ENCODE results near the gene SOX8.

SOX8 gene

DNA sequence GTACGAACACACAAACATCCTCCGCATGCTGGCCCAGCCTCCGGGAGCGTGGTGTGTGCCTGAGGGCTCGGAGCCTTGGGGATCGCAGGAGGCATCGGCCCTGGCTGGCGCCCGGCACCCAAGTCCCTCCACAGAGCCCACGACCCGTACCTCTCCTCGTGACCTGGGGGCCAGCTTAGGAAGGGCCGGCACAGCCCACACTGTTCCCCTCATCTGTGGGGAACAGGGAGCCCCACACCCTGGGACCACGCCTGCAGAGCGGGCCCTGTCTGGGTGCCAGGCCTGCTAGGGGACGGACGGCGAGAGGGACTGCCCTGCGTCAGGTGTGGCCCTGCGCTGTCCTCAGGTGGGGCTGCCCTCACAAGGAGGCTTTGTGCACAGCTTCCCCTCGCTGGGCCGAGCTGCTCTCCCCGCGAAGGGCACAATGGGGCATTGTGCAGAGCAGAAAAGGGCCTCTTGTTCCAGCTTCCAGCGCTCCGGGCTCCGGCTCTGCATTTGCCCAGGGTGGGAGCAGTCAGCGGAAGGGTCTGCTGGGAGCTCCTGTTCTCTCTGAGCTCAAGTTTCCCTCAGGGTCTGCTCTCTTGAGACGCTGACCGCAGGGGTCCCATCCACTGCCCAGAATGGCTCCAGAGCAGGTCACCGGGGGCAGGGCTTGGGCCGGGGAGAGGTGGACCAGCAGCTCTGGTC lies 9.1 kb upstream of the SOX8 start:
- DNase-seq (ENCODE audit: low read depth, low spot score) = no peak

DNA sequence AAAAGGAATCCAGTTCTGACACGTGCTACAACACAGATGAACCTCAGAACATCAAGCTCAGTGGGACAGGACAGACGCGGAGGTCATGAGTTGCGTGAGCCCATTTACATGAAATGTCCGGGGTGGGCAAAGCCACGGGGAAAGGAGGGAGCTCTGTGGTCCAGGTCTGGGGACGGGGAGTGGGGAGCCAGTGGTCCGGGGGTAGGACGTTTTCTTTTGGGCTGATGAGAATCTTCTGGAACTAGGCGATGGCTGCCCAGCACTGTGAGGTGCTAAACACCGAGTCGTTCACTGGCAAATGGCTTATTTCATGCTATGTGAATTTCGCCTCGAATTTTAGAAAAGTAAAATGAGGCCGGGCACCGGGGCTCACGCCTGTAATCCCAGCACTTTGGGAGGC lies 8.2 kb upstream of the SOX8 start:
- DNase-seq (ENCODE audit: low read depth, low spot score) = no peak

DNA sequence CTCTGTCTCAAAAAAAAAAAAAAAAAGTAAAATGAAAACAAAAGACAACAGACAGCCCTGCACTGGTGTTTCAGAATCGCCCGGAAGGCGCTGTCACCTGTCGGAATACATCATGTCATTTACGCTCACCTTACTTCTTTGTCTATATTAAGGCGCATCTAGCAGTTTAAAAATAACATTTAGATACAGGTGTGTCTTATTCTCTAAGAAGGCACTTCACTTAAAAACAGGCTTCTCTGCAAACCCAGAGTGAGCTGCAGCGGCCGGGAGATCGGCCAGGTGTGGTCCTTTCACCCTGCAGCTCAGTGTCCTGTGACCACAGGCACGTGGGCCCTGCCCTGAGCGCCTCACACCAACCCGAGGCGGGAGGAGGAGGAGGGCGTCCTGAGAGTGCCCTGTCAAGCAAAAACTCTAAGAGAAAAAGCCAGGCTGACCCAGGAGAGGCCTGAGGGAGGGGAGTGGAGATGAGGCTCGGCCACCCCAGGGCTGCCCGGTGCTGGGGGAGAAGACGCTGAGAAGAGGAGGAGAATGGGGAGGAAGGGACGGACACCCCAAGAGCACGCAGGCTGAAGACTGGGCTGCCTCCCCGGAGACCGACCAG lies 7.5 kb upstream of the SOX8 start:
- no peak for DNase-seq (ENCODE audit: low read depth, low spot score)

DNA sequence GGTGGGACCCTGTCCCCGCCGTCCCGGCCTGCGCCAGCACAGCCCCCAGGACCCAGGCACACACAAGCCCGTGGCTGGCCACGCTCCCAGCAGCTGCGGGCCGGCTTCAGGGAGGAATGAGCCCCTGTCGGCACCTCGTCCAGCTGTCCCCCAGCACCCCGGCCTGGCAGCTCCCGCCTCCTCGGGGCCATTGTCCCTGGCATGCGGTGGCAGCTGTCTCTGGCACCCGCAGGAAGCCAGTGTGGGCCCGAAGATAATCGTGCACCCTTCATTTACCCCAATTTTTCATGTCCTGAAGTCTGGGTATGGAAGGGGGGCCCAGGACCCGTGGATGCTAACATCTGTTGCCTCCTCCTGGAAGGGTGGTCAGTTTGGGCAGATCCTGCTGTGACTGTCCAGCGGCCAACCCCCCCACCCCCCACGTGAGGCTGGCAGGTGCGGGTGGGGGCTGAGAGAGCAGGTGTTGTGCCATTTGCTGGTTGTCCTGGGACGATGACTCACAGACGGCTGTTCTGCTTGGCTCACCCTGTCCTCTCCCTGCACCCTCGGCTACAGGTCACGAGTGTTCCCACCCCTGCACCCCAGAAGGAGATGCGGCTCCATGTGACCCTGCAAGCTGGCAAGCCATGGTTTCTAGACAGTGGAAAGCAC lies 6.8 kb upstream of the SOX8 start:
- no peak for DNase-seq (ENCODE audit: low read depth, low spot score)

DNA sequence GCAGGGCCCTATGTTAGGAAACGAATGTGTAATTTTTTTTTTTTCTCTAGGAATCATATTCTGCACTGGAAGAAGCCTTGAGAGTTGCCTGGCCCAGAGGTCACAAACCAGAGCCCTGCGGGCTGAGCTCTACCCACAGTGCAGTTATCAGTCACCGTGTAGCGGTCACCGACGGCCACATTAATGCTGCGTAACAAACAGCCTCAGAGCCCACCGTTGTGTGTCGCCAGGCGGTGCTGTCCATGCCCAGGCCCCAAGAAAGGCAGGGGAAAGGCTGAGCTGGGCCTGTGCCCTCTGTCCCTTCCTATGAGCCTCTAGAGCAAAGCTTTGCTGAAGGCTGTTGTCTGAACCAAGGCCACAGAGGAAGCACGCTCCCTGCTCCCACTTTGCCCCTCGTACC lies 6.3 kb upstream of the SOX8 start:
- DNase-seq (ENCODE audit: low read depth, low spot score) = no peak

DNA sequence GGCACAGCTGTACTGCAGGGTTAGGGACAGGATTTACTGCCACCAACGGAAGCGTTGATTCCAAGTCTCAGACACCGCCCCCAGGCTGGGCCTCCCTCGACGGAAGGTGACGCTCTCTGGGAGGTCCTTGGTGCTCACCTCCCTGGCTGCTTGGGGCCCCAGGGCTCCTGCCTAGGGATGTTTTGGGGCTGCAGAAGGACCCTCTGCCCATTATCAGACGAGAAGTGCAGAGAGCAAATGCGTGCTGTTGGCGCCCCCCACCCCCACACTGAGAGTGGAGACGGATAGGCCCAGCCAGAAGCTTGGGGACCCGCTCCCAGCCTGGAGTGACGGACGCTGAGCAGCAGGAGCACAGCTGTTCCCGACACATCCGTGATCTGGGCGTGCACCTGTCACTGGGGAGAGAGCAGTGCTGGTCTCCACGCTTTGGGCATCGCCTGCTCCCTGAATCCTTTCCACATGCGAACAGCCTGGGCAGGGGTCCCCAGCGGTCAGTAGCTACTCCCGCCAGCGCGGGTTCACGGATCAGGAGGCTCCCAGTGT lies 5.1 kb upstream of the SOX8 start:
- DNase-seq (ENCODE audit: low read depth, low spot score) = no peak

DNA sequence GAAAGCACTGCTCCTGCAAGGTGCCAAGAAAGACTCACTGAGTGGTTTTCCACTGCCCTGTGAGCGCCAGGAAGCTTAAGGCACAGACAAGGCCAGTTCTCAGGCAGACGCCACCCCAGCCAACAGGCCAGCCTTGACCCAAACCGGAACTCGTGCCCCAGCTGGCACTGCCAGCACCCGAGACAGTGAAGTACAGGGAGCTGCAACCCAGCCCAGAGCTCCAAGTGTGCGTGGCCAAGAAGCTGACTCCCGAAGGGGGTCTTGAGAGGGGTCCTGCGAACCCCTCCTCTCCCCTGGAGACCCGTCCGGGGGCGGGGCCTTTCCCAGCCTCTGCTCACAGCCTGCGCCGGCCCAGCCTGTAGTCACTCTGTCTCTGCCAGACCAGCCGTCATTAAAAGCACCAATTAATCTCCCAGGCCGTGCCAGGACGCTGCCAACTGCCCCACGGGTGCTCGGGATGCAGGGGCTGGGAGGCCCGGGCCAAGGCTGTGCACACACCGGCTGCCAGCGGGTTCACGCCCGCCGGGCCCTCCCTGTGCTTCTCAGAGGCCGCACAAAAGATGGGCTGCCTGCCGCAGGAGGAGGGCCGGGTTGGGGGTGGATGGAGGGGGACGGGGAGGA lies 4.4 kb upstream of the SOX8 start:
- DNase-seq (ENCODE audit: low read depth, low spot score) = no peak

DNA sequence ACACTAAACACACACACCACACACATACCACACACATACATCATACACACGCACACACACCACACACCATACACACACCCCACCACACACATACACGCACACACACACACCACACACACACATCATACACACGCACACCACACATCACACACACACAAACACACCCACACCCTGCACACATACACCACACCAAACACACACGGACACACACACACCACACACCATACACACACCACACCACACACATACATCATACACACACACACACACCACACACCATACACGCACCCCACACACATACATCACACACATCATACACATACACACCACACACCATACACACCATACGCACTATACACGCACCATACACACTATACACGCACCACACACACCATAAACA lies 3.7 kb upstream of the SOX8 start:
- DNase-seq (ENCODE audit: low read depth, low spot score) = no peak

DNA sequence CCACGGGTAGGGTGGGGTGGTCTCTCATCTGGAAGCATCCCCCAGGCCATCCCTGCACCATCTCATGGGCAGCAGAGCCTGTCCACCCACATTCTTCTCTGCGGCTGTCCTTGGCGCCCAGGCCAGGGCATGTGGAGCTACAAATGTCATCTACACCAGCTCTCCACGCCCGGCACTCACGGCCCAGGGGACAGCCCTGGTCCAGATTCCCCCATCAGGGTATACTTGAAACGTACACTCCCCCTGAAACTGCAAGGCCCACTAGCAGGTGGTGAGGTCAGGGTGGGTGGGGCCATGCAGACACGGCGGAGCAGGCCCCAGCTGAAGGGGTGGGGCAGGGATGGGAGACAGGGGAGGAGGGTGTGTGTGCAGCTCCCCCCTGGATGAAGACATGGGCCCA lies 3.2 kb upstream of the SOX8 start:
- no peak for DNase-seq (ENCODE audit: low read depth, low spot score)

DNA sequence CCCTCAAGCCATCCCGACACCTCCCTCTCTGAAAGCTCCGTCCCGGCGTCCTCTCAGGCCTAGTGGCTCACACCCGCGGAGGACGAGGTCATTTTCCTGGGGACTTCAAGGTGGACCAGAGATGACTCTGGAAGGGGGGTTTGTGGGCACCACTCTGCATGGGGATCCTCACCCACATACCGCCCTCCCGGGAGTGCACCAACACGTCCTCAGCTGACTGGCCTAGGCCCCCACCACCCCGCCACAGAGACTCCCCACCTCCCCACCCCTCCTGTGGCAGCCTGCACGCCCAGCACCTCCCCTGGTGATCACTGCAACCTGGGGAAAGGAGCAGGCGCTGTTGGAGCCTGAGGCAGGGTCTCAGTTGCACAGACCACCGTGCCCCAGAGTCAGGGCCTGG lies 2.4 kb upstream of the SOX8 start:
- DNase-seq (ENCODE audit: low read depth, low spot score) = no peak

DNA sequence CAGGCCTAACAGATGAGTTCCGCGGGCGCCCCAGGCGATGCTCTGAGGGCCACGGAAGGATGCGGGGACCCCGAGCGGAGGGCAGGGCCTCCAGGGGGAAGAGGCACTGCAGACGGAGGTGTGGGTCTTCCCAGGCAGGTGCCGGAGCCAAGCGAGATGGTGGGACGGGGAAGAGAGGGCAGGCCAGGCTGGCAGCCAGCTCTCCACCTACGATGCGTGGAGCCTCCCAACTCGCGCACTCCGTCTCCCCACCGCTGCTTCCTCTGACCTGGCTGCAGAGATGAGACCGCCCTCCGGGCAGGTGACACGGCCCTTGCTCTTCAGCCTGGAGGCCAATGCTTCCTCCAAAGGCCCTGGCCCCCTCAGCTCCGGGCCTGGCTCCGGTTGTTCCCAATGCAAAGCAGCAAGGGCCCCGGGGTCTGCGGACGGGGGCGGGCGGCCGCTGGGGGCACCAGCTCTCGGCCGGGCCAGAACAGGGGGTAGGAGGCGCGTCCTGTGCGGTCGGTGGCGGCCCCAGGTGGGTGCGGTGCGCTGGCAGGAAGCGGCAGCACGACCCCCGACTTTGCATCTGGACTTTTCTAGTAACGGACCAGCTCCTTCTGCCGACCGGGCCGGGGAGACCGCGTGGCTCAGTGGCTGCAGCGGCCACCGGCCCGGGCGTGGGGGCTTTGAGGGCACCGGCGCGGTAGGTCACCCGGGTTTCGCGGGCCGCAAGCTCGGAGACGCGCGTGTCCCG lies 1.5 kb upstream of the SOX8 start:
- no peak for DNase-seq (ENCODE audit: low read depth, low spot score)

DNA sequence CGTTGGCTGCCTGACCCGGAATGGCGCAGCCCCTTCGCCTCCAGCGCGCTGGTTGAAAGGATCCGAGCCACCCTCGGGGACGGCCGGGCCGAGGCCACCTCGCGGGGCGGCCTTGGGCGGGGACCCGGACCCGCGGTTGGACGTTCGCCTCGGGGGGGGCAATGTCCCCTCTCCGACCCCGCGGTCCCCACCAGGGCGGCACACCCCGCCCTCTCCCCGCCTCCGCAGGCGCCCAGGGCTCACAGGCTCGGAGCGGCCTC lies 1.0 kb upstream of the SOX8 start:
- no peak for DNase-seq (ENCODE audit: low read depth, low spot score)

DNA sequence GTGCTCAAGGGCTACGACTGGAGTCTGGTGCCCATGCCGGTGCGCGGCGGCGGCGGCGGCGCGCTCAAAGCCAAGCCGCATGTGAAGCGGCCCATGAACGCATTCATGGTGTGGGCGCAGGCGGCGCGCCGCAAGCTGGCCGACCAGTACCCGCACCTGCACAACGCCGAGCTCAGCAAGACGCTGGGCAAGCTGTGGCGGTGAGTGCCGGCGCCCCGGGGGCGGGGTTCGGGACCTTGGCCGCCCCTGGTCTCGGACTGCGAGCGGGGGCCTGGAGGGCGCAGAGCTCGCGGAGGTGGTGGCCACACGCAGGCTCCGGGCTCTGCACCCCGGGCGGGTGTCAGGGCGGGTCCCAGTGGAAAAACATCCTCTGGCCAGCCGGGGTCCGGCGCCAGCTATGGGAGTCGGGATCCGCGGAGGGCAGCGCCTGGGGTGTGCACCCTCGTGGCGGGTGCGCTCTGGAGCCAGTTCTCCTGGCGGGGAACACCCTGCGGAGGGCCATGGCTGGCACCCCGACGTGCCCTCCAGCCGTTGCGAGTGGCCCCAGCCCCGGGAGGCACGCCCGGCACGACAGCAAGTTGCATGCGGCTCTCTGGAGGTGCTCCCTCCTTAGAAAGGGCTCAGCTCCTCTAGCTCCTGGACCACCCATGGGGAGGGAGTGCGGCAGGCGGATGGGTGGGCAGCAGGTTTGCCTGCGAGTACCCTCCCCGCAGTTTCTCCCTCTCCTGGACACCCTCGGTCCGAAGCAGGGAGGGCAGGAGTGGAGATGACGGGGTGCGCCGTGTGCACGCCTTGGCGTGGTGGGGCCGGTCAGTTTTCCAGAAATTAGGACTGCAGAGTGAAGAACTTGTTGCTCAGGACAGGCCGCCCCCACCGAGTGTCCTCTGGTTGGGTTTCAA lies 824 bp downstream of the SOX8 start:
- DNase-seq (ENCODE audit: low read depth, low spot score) = no peak

DNA sequence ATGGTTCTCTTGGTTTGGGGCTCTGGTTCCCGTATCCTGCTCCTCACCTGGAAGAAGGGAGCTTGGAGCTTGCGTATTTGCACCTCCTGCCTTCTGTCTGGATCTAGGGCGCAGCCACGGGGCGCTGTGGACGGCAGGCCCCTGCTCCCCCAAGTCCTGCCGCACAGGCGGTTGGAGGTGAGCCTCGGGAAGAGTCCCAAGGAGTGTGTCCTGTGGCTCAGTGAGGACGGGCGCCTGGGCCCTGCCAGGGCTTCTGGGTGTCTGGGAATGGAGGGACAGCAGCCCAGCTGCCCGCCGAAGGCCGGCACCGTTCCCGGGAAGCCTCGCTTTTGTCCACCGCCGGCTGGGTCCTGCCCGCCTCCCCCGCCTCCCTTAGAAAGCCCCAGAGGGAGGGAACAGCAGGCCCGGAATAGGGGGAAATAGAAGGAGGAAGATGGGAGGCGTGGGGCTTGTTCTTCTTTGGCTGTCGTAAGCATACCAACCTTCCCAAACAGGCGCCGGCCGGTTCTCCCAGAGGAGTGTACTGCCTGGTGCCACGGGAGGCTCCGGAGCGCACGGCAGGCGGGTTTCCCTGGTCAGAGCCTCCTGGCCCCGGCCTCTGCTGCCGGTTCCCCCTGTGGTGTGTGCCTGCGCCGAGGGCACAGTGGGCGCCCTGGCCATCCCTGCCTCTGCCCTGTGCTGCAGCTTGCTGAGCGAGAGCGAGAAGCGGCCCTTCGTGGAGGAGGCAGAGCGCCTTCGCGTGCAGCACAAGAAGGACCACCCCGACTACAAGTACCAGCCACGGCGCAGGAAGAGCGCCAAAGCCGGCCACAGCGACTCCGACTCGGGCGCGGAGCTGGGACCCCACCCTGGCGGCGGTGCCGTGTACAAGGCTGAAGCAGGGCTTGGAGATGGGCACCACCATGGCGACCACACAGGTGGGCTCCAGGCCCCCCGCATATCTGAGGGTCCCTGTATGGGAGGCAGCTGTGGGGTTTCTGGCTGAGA lies 1.8 kb downstream of the SOX8 start:
- DNase-seq (ENCODE audit: low read depth, low spot score) = no peak

DNA sequence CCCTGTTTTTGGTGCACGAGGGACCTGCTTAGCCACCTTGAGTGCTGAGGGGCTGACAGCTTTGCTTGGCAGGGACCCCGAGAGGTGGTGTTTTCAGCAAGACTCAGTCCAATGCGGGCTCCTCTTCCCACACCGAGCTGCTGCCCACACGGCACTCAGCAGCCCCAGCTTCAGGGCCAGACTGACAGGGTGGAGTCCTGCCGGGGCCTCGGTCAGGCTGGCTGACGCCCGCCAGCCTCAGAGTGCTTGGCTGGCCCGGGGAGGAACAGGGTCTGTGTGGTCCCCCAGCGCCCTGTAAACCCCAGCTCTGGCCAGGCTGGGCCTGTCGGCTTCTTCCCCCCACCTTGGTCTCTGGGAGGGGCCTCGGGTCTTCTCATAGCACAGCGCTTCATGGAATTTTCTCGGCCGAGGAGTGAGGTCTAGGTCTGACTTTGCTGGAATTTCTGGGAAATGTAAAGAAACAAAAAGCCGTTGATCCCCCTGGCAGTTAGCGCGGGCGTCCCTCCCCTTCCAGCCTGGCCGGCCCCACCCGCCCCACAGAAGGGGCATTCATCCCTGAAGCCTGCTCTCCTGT lies 2.6 kb downstream of the SOX8 start:
- DNase-seq (ENCODE audit: low read depth, low spot score) = no peak

DNA sequence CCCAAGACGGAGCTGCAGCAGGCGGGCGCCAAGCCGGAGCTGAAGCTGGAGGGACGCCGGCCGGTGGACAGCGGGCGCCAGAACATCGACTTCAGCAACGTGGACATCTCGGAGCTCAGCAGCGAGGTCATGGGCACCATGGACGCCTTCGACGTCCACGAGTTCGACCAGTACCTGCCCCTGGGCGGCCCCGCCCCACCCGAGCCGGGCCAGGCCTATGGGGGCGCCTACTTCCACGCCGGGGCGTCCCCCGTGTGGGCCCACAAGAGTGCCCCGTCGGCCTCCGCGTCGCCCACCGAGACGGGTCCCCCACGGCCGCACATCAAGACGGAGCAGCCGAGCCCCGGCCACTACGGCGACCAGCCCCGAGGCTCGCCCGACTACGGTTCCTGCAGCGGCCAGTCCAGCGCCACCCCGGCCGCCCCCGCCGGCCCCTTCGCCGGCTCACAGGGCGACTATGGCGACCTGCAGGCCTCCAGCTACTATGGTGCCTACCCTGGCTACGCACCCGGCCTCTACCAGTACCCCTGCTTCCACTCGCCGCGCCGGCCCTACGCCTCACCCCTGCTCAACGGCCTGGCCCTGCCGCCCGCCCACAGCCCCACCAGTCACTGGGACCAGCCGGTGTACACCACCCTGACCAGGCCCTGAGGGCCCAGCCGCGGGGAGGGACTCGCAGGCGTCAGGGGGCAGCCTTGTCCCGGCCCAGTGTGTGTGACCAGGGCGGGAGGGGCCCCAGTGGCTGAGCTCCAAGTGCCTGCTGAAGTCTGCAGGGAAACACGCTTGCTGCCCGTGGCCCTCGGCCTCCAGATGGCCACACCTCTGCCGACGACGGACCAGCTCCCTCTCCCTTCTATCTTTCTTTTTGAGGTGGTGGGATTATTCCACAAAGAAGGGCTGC lies 3.4 kb downstream of the SOX8 start:
- DNase-seq (ENCODE audit: low read depth, low spot score) = no peak

DNA sequence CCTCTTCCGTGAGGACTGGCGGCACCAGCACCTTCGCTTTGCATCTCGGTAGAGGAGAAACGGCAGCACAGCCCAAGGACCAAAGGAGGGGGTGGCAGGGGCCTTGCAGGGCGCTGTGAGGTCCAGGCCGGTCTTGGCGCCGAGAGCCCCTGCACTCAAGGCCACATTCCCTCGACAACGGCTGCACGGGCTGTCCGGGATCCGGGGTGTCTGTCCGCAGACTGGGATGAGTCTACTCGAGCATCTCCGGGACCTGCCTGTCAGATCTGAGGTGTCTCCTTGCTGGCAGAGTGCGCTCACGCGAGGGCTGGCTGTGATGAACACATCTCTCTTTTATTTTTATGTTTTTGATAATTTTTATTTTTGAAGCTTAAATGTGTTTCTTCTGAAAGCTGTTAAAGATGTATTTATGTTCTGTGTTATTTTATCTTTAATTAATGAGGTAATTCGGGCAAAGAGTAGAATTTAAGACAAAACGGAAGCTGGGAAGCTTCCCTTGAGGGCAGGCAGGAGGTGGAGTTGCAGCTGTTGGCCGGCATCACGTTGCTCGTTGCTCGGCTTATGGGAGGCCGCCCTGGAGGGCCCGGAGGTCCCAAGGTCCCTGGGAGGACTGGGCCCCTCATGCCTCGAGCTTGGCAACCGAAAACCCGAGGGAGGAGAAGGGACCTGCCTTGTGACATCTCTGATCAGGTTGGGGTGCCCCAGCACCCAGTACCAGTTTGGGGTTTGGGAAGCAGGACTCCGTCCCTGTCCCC lies 4.3 kb downstream of the SOX8 start:
- no peak for DNase-seq (ENCODE audit: low read depth, low spot score)

DNA sequence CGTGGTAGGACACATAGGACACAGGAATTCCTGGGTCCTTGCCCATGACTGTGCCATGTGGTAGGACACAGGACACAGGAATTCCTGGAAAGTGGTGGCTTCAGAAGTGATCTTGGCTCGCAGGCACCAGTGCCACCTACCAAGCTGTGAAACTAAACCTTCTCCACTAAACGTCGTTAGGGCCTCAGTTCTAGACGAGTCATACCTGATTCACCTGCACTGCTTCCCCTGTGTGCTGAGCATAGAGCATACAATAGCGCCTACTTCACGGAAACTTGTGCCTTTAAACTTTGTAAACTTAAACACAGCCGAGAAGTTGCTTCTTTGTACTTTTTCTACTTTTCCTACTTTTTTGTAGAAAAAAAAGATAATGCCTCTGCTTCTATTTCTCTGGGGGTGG lies 4.8 kb downstream of the SOX8 start:
- DNase-seq (ENCODE audit: low read depth, low spot score) = no peak
